HG02588 (cell line): Measurements from ENCODE around the gene MKRN1.
"Not testable (repeated sequence)": the region's sequence is repeated elsewhere in the genome, so short reads cannot be mapped to it uniquely, and the experiment has no call there.

Source experiments
- ATAC-seq: cut with Tn5 transposase; IDR thresholded peaks from one replicate; pipeline ENCODE4 v1.9.1; 2021; ENCODE audit warnings: mild to moderate bottlenecking, moderate library complexity; ENCODE audit not compliant: unreplicated experiment

The MKRN1 gene

GRCh38 chr7:140479062-140479738 lies at the start of gene MKRN1:
Gene MKRN1, minus strand, starts transcription at chr7:140479505. Its CDS starts 161 bp downstream, at chr7:140479344.
- ATAC-seq: peak; percentile 94

GRCh38 chr7:140526787-140527664 lies 47.7 kb upstream of the MKRN1 start:
- ATAC-seq: no peak

GRCh38 chr7:140526214-140526613 lies 46.9 kb upstream of the MKRN1 start:
- no peak for ATAC-seq

- ATAC-seq: no peak
Observed at GRCh38 chr7:140525743-140526142, 46.4 kb upstream of the MKRN1 start.

GRCh38 chr7:140521421-140521820 lies 42.1 kb upstream of the MKRN1 start:
- no peak for ATAC-seq

- no peak for ATAC-seq
Observed at GRCh38 chr7:140519007-140519399, 39.7 kb upstream of the MKRN1 start.

GRCh38 chr7:140518370-140519006 lies 39.2 kb upstream of the MKRN1 start:
- no peak for ATAC-seq

- ATAC-seq: no peak
Observed at GRCh38 chr7:140517546-140518369, 38.5 kb upstream of the MKRN1 start.

- ATAC-seq: no peak
Observed at GRCh38 chr7:140512317-140513000, 33.2 kb upstream of the MKRN1 start.

GRCh38 chr7:140509789-140510188 lies 30.5 kb upstream of the MKRN1 start:
- ATAC-seq: no peak

GRCh38 chr7:140507556-140507955 lies 28.3 kb upstream of the MKRN1 start:
- not testable (repeated sequence) for ATAC-seq

GRCh38 chr7:140506788-140507464 lies 27.6 kb upstream of the MKRN1 start:
- peak; percentile 62 for ATAC-seq

GRCh38 chr7:140501966-140502365 lies 22.7 kb upstream of the MKRN1 start:
- ATAC-seq: no peak

GRCh38 chr7:140497807-140498206 lies 18.5 kb upstream of the MKRN1 start:
- not testable (repeated sequence) for ATAC-seq

GRCh38 chr7:140497241-140497769 lies 18.0 kb upstream of the MKRN1 start:
- no peak for ATAC-seq

GRCh38 chr7:140495514-140496097 lies 16.3 kb upstream of the MKRN1 start:
- no peak for ATAC-seq

- ATAC-seq: no peak
Observed at GRCh38 chr7:140494867-140495266, 15.6 kb upstream of the MKRN1 start.

GRCh38 chr7:140489026-140489359 lies 9.7 kb upstream of the MKRN1 start:
- ATAC-seq: no peak
